Body of pancreas (tissue), 4 donors: ENCODE data around the gene MAGI1.

Experiments
- POLR2A ChIP-seq, 3 donors: fragments of 450-650 bp; IDR thresholded peaks; one replicate each; pipeline ENCODE4 v1.6.1; 2016; ENCODE audit warnings: antibody characterized with exemption in 3 of 3, mild to moderate bottlenecking in 2 of 3
- TF ChIP-seq, protein P1 (sequence below), 7 experiments: fragments of 450-650 bp in 4 of 7; fragments of 200-600 bp in 3 of 7; sonication (generic) in 3 of 7; IDR thresholded peaks; one replicate each; pipeline ENCODE4 v1.5.1; 2016 to 2019; ENCODE audit warnings: antibody characterized with exemption in 7 of 7

DNA sequence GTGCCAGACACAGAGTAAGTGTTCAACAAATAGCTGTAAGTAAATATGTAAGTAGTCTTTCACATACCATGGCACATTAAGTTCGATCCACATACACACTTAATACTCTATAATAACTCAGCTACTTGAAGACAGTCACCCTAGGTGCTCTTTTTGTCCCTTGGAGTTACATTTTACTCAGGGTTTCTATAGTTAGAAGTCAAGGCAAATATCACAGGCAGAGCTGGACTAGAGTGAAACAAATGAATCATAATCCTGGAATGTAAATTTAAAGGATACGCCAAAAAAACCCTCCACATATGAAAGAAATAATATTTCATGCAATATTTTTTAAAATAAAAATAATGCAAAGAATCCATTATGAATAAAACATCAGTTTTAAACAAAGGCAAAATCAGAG is 461.8 kb downstream of the MAGI1 start:
- TF ChIP-seq, protein P1, sequence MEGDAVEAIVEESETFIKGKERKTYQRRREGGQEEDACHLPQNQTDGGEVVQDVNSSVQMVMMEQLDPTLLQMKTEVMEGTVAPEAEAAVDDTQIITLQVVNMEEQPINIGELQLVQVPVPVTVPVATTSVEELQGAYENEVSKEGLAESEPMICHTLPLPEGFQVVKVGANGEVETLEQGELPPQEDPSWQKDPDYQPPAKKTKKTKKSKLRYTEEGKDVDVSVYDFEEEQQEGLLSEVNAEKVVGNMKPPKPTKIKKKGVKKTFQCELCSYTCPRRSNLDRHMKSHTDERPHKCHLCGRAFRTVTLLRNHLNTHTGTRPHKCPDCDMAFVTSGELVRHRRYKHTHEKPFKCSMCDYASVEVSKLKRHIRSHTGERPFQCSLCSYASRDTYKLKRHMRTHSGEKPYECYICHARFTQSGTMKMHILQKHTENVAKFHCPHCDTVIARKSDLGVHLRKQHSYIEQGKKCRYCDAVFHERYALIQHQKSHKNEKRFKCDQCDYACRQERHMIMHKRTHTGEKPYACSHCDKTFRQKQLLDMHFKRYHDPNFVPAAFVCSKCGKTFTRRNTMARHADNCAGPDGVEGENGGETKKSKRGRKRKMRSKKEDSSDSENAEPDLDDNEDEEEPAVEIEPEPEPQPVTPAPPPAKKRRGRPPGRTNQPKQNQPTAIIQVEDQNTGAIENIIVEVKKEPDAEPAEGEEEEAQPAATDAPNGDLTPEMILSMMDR (IDR thresholded peaks at IDR 0.05): no peak
- no peak for TF ChIP-seq POLR2A (IDR thresholded peaks at IDR 0.05)
